Breast epithelium (tissue), 3 donors: Measurements from ENCODE around the gene MLXIP.

Source experiments
- CTCF ChIP-seq, 3 donors: fragments of 450-650 bp; IDR thresholded peaks; one replicate each; pipeline ENCODE4 v1.5.1; 2016 to 2017; ENCODE audit warnings: antibody characterized with exemption in 3 of 3, mild to moderate bottlenecking in 3 of 3, moderate library complexity in 3 of 3
- POLR2A ChIP-seq: fragments of 450-650 bp; IDR thresholded peaks from one replicate; pipeline ENCODE4 v1.6.1; 2016; ENCODE audit warnings: antibody characterized with exemption, mild to moderate bottlenecking, moderate library complexity
- POLR2AphosphoS5 ChIP-seq, 3 donors: sonication (generic); formaldehyde crosslinking; IDR thresholded peaks; one replicate each; pipeline ENCODE4 v1.6.1; 2017; ENCODE audit warnings: antibody characterized with exemption in 3 of 3

GRCh38 chr12:122028905-122029560 is 49.5 kb upstream of the MLXIP start:
- TF ChIP-seq CTCF (IDR thresholded peaks at IDR 0.05) (no peak), POLR2AphosphoS5 (IDR thresholded peaks at IDR 0.05) (no peak), POLR2A (no peak)
